Sigmoid colon (tissue), 7 donors: ENCODE results near the gene SMIM10L2A. TPM values are rescaled to one million over a fixed set of nuclear protein-coding genes. Genes with fewer than 3 reads are reported as not detected.
"Not testable (repeated sequence)": the region's sequence is repeated elsewhere in the genome, so short reads cannot be mapped to it uniquely, and the experiment has no call there.

Source experiments
- DNase-seq: peaks from one replicate; pipeline ENCODE4 v3.0.0-alpha.2; 2019
- H3K27ac ChIP-seq, 4 donors: fragments of 200-600 bp; sonication (generic); one replicate each; pipeline ENCODE4 v1.5.1; 2016 to 2019; ENCODE audit warnings: mild to moderate bottlenecking in 1 of 4
- H3K27me3 ChIP-seq, 3 donors: fragments of 200-600 bp; sonication (generic); one replicate each; pipeline ENCODE4 v1.5.1; 2019; ENCODE audit warnings: mild to moderate bottlenecking in 1 of 3
- H3K36me3 ChIP-seq, 4 donors: fragments of 200-600 bp; sonication (generic); one replicate each; pipeline ENCODE4 v1.5.1; 2016 to 2019
- H3K4me1 ChIP-seq, 4 donors: fragments of 200-600 bp; sonication (generic); one replicate each; pipeline ENCODE4 v1.5.1; 2017 to 2019
- H3K4me3 ChIP-seq, 4 donors: fragments of 200-600 bp; sonication (generic); one replicate each; pipeline ENCODE4 v1.5.1; 2017 to 2019; ENCODE audit warnings: mild to moderate bottlenecking in 2 of 4, moderate library complexity in 1 of 4
- H3K9me3 ChIP-seq, 4 donors: fragments of 200-600 bp in 3 of 4; sonication (generic) in 3 of 4; one replicate each; pipeline versions ENCODE4 v1.5.1 to v1.6.1; 2013 to 2019
- CTCF ChIP-seq, 4 experiments: fragments of 450-650 bp in 3 of 4; fragments of 200-600 bp in 1 of 4; IDR thresholded peaks; one replicate each; pipeline ENCODE4 v1.5.1; 2016 to 2019; ENCODE audit warnings: antibody characterized with exemption in 4 of 4, mild to moderate bottlenecking in 3 of 4, moderate library complexity in 2 of 4
- EP300 ChIP-seq, 4 donors: sonication (generic); formaldehyde crosslinking; IDR thresholded peaks; one replicate each; pipeline ENCODE4 v1.6.1; 2017; ENCODE audit warnings: antibody characterized with exemption in 4 of 4
- POLR2A ChIP-seq, 2 donors: fragments of 450-650 bp; IDR thresholded peaks; one replicate each; pipeline ENCODE4 v1.6.1; 2016; ENCODE audit warnings: antibody characterized with exemption in 2 of 2, mild to moderate bottlenecking in 2 of 2, moderate library complexity in 2 of 2
- POLR2AphosphoS5 ChIP-seq, 4 donors: sonication (generic); formaldehyde crosslinking; IDR thresholded peaks; one replicate each; pipeline ENCODE4 v1.6.1; 2017; ENCODE audit warnings: antibody characterized with exemption in 4 of 4
- WGBS, 2 donors: extraction: QIAGEN DNeasy Blood & Tissue Kit; methylation state at CpG; one replicate each; pipeline ENCODE4 v1.1.7; 2013; 5-methylcytosine and 5-hydroxymethylcytosine counted together
- intact Hi-C: fragments of 100-400 bp; cut with DNase I; formaldehyde crosslinking; loops from one replicate; pipeline ENCODE4 v1.15.1; 2023
- polyA plus RNA-seq, 3 donors: library from polyadenylated mRNA; stranded (reverse); fragments of 200-250 nt; gene quantifications; one replicate each; pipeline ENCODE4 v1.2.3, GENCODE V29; 2013
- total RNA-seq, 4 donors: library from RNA; depleted of rRNA; stranded (reverse); fragments of >200 nt; gene quantifications; one replicate each; pipeline ENCODE4 v1.1.0, GENCODE V29; 2016
- donor health status: healthy with polysubstance abuse.
- donor health status: Bipolar disorder and iron deficiency.
- donor health status: healthy.

Gene SMIM10L2A
- total and polyA plus RNA-seq, 7 donors, result under 0.01 to 1.9 (median 1.0) TPM; not detected in 1

- H3K27ac ChIP-seq, result no peak overlapping the region
- intact Hi-C loops, result no loop called here
- H3K4me3 ChIP-seq, result no peak overlapping the region
- no peaks in the 10 kb centered on the region for H3K27me3 ChIP-seq
- no peak for DNase-seq
- no peaks in the 10 kb centered on the region for H3K9me3 ChIP-seq
- no peak for TF ChIP-seq EP300 (IDR thresholded peaks at IDR 0.05)
- no peak for TF ChIP-seq POLR2A (IDR thresholded peaks at IDR 0.05)
- no peak for TF ChIP-seq POLR2AphosphoS5 (IDR thresholded peaks at IDR 0.05)
- TF ChIP-seq CTCF (IDR thresholded peaks at IDR 0.05), result no peak
- no peaks in the 10 kb centered on the region for H3K4me1 ChIP-seq
- H3K36me3 ChIP-seq, result no peaks in the 10 kb centered on the region
These were observed 18.4 kb upstream of the SMIM10L2A start for GRCh38 chrX:135403374-135403773.

GRCh38 chrX:135406428-135406827, 15.3 kb upstream of the SMIM10L2A start:
- intact Hi-C loops, H3K9me3 ChIP-seq, H3K27me3 ChIP-seq, DNase-seq, H3K4me1 ChIP-seq, H3K36me3 ChIP-seq, H3K4me3 ChIP-seq, H3K27ac ChIP-seq: not testable (repeated sequence)
- 18 to 21% methylated on average over 10 to 11 of the region's 12 CpGs for WGBS, 2 donors

- no peaks in the 10 kb centered on the region for H3K4me1 ChIP-seq
- no peaks in the 10 kb centered on the region for H3K36me3 ChIP-seq
- no peak for DNase-seq
- TF ChIP-seq EP300 (IDR thresholded peaks at IDR 0.05), result no peak
- TF ChIP-seq POLR2AphosphoS5 (IDR thresholded peaks at IDR 0.05), result no peak
- TF ChIP-seq CTCF (IDR thresholded peaks at IDR 0.05), result no peak
- no peak for TF ChIP-seq POLR2A (IDR thresholded peaks at IDR 0.05)
- H3K9me3 ChIP-seq, result no peaks in the 10 kb centered on the region
- no peak overlapping the region for H3K4me3 ChIP-seq
- H3K27ac ChIP-seq, result no peak overlapping the region
- intact Hi-C loops, result no loop called here
- 85 to 86% methylated on average over 1 of the region's 1 CpG for WGBS, 2 donors
- no peaks in the 10 kb centered on the region for H3K27me3 ChIP-seq
These were observed 12.9 kb upstream of the SMIM10L2A start for GRCh38 chrX:135408794-135409193.

- no peak for TF ChIP-seq POLR2AphosphoS5 (IDR thresholded peaks at IDR 0.05)
- no peak for TF ChIP-seq POLR2A (IDR thresholded peaks at IDR 0.05)
- TF ChIP-seq EP300 (IDR thresholded peaks at IDR 0.05), result no peak
- no peak for TF ChIP-seq CTCF (IDR thresholded peaks at IDR 0.05)
- no peaks in the 10 kb centered on the region for H3K4me1 ChIP-seq
- H3K27ac ChIP-seq, result no peak overlapping the region
- H3K27me3 ChIP-seq, result no peaks in the 10 kb centered on the region
- H3K4me3 ChIP-seq, result no peak overlapping the region
- DNase-seq, result no peak
- intact Hi-C loops, result no loop called here
- H3K36me3 ChIP-seq, result no peaks in the 10 kb centered on the region
- H3K9me3 ChIP-seq, result no peaks in the 10 kb centered on the region
- WGBS, 2 donors, result 77 to 80% methylated on average over 2 of the region's 2 CpGs
These were observed 10.7 kb upstream of the SMIM10L2A start for GRCh38 chrX:135410861-135411627.

DNA sequence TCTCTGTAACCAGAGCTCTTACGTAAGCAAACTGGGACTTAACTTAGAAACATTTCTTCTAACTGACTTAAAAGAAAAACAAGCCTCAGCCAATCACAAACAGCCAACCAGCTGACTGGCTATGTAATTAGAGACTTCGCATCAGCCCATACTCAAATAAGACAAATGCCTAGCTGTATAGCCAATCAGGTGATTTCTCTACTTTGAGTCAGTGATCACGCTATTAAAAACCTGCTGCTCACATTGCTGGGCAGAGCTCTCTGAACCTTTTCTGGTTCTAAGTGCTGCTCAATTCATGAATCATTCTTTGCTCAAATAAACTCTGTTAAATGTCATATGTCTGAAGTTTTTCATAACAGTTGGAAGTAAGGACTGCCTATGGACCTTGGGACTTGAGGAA, 9.9 kb upstream of the SMIM10L2A start:
- no peaks in the 10 kb centered on the region for H3K36me3 ChIP-seq
- H3K4me1 ChIP-seq, result no peaks in the 10 kb centered on the region
- 89 to 91% methylated on average over 3 of the region's 3 CpGs for WGBS, 2 donors
- intact Hi-C loops, result no loop called here
- no peak for DNase-seq
- H3K4me3 ChIP-seq, result no peak overlapping the region
- H3K27ac ChIP-seq, result no peak overlapping the region
- H3K27me3 ChIP-seq, result no peaks in the 10 kb centered on the region
- no peaks in the 10 kb centered on the region for H3K9me3 ChIP-seq
- TF ChIP-seq POLR2A (IDR thresholded peaks at IDR 0.05) (no peak), POLR2AphosphoS5 (IDR thresholded peaks at IDR 0.05) (no peak), EP300 (IDR thresholded peaks at IDR 0.05) (no peak), CTCF (IDR thresholded peaks at IDR 0.05) (no peak)
